Measurements from ENCODE around the gene MAP3K10. TPM values are rescaled to one million over a fixed set of nuclear protein-coding genes. Genes with fewer than 3 reads are reported as not detected.

The MAP3K10 gene
- total and polyA plus RNA-seq, 2 of the 4 experiments (the other 2 are of a cell fraction) = 1.8 to 5.5 TPM

DNA sequence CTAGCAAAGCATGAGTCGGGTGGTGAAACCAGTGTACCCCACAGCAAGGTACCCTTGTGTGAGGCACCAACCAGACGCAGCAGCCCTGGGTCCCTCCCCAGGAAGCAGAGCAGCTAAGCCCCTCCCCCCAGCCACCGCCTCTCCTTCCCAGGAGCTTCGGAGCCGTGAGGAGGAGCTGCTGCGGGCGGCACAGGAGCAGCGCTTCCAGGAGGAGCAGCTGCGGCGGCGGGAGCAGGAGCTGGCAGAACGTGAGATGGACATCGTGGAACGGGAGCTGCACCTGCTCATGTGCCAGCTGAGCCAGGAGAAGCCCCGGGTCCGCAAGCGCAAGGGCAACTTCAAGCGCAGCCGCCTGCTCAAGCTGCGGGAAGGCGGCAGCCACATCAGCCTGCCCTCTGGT lies 14.5 kb downstream of the MAP3K10 start:
- Histone ChIP-seq H3K14ac (replicated peaks; ENCODE audit: low read depth, low read length) (no peak overlapping the region), H3K56ac (ENCODE audit: extremely low read depth, insufficient read depth, low read length) (no peak overlapping the region), H2AFZ (replicated peaks; ENCODE audit: low read length, poor library complexity) (no peak overlapping the region), H3K18ac (ENCODE audit: low read depth, low read length) (no peak overlapping the region), H3K27ac (ENCODE audit: insufficient read depth, low read length) (no peak overlapping the region), H3K4me3 (ENCODE audit: insufficient read depth, low read depth, low read length) (no peak overlapping the region), H3K4ac (ENCODE audit: low read depth, low read length) (no peak overlapping the region), H2BK20ac (ENCODE audit: low read depth, low read length) (no peak overlapping the region), H4K5ac (ENCODE audit: low read depth, low read length) (no peak overlapping the region), H2AK5ac (ENCODE audit: low read depth, low read length) (no peak overlapping the region), H4K20me1 (ENCODE audit: insufficient read depth, low read length) (no peaks in the 10 kb centered on the region), H3K79me1 (ENCODE audit: low read depth in 1 of 2, low read length in 2 of 2) (no peaks in the 10 kb centered on the region), H3K9ac (ENCODE audit: low read depth, low read length) (no peak overlapping the region), H3K9me1 (ENCODE audit: insufficient read depth, low read length) (peaks cover 4% of the 10 kb centered on the region), H3K27me3 (ENCODE audit: control insufficient read depth, insufficient read depth, low read length) (no peaks in the 10 kb centered on the region), H2BK15ac (ENCODE audit: low read depth, low read length) (no peak overlapping the region), H3K4me1 (ENCODE audit: control insufficient read depth, insufficient read depth, low read length) (no peaks in the 10 kb centered on the region), H4K8ac (ENCODE audit: low read depth in 2 of 2, low read length in 2 of 2) (no peak overlapping the region), H3K36me3 (ENCODE audit: control insufficient read depth, insufficient read depth, low read length) (peaks cover 41% of the 10 kb centered on the region), H2BK120ac (ENCODE audit: low read depth, low read length) (no peak overlapping the region), H4K91ac (ENCODE audit: insufficient read depth, low read depth, low read length) (no peak overlapping the region), H3K4me2 (ENCODE audit: low read depth, low read length) (no peak overlapping the region), H3K23ac (ENCODE audit: low read depth, low read length) (no peak overlapping the region), H2AK9ac (replicated peaks; ENCODE audit: low read depth, low read length, poor library complexity) (no peak overlapping the region), H3K9me3 (ENCODE audit: control insufficient read depth, insufficient read depth, low read length) (no peaks in the 10 kb centered on the region), H2BK5ac (ENCODE audit: low read depth, low read length, poor library complexity, severe bottlenecking) (no peak overlapping the region)
- CTCF ChIA-PET = no interaction called here
- no TSS peak for BruUV-seq (replicated peaks)
- in situ Hi-C loops (cut with MboI; ENCODE audit: low sequenced_read_pairs) (no loop called here), intact Hi-C loops (cut with micrococcal nuclease) (no loop called here), dilution Hi-C loops (cut with HindIII; ENCODE audit: low sequenced_read_pairs, unreplicated experiment) (no loop called here)
- no peak for ATAC-seq (ENCODE audit: low read depth)
- POLR2A ChIA-PET (ENCODE audit: unreplicated experiment) = no interaction called here
- 88% methylated on average over 13 of the region's 21 CpGs; no CpG with 5 or more reads in 1 of the 2 experiments for WGBS, 2 experiments (ENCODE audit: extremely low coverage in 2 of 2, insufficient read length in 1 of 2)
- no peak for TF ChIP-seq RAD21 (IDR thresholded peaks at IDR 0.05; ENCODE audit: low read length)
- no peak for TF ChIP-seq CEBPB (IDR thresholded peaks at IDR 0.05; ENCODE audit: low read depth, low read length)
- TF ChIP-seq, protein P1, sequence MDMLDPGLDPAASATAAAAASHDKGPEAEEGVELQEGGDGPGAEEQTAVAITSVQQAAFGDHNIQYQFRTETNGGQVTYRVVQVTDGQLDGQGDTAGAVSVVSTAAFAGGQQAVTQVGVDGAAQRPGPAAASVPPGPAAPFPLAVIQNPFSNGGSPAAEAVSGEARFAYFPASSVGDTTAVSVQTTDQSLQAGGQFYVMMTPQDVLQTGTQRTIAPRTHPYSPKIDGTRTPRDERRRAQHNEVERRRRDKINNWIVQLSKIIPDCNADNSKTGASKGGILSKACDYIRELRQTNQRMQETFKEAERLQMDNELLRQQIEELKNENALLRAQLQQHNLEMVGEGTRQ (IDR thresholded peaks at IDR 0.05; ENCODE audit: low read depth, low read length) = no peak
- no peak for TF ChIP-seq RCOR1 (IDR thresholded peaks at IDR 0.05; ENCODE audit: insufficient replicate concordance, low read length)
- no peak for TF ChIP-seq NFE2L2 (IDR thresholded peaks at IDR 0.05; ENCODE audit: low read depth, low read length)
- no peak for DNase-seq
